HEK293T (cell line): ENCODE data around the gene TPP2.

Experiments
- CTCF ChIA-PET: fragments of 350-600 bp; formaldehyde crosslinking; extraction: SDS; loops from one replicate; lab custom pipeline; 2021; ENCODE audit warnings: antibody characterized with exemption, inconsistent platforms; lab: Yijun Ruan, JAX
- POLR2A ChIA-PET: fragments of 350-600 bp; formaldehyde crosslinking; extraction: SDS; loops from one replicate; lab custom pipeline; 2020; ENCODE audit warnings: antibody characterized with exemption, inconsistent platforms; lab: Yijun Ruan, JAX
- DNase-seq: peaks from one replicate; pipeline ENCODE4 v3.0.0; 2012; ENCODE audit warnings: mixed read lengths; ENCODE audit errors: extremely low spot score
- ARNT ChIP-seq: fragments of 450-650 bp; IDR thresholded peaks from 2 replicates; pipeline ENCODE4 v1.6.1; 2017; ENCODE audit warnings: mild to moderate bottlenecking
- BHLHE40 ChIP-seq: fragments of 450-650 bp; IDR thresholded peaks from 2 replicates; pipeline ENCODE4 v1.6.1; 2016; ENCODE audit warnings: mild to moderate bottlenecking, moderate library complexity, borderline replicate concordance
- CTBP1 ChIP-seq: fragments of 450-650 bp; IDR thresholded peaks from 2 replicates; pipeline ENCODE4 v1.6.1; 2016; ENCODE audit warnings: borderline replicate concordance
- ELF4 ChIP-seq: fragments of 450-650 bp; IDR thresholded peaks from 2 replicates; pipeline ENCODE4 v1.6.1; 2017; ENCODE audit warnings: antibody characterized with exemption
- FOXA1 ChIP-seq: fragments of 450-650 bp; IDR thresholded peaks from 2 replicates; pipeline ENCODE4 v1.6.1; 2016; ENCODE audit warnings: mild to moderate bottlenecking
- FOXK2 ChIP-seq: fragments of 450-650 bp; IDR thresholded peaks from 2 replicates; pipeline ENCODE4 v1.6.1; 2016; ENCODE audit warnings: mild to moderate bottlenecking
- FOXM1 ChIP-seq: fragments of 450-650 bp; IDR thresholded peaks from 2 replicates; pipeline ENCODE4 v1.6.1; 2017; ENCODE audit warnings: mild to moderate bottlenecking, borderline replicate concordance
- HDGF ChIP-seq: fragments of 450-650 bp; IDR thresholded peaks from 2 replicates; pipeline ENCODE4 v1.6.1; 2017; ENCODE audit warnings: antibody characterized with exemption, borderline replicate concordance
- L3MBTL2 ChIP-seq: fragments of 450-650 bp; conservative IDR thresholded peaks from 2 replicates; pipeline ENCODE4 v1.6.1; 2016; ENCODE audit warnings: mild to moderate bottlenecking
- LEF1 ChIP-seq: fragments of 450-650 bp; IDR thresholded peaks from 2 replicates; pipeline ENCODE4 v1.6.1; 2017; ENCODE audit warnings: mild to moderate bottlenecking, borderline replicate concordance
- NFRKB ChIP-seq: fragments of 450-650 bp; IDR thresholded peaks from 2 replicates; pipeline ENCODE4 v1.6.1; 2016; ENCODE audit warnings: mild to moderate bottlenecking, moderate library complexity
- SP1 ChIP-seq: fragments of 450-650 bp; IDR thresholded peaks from 2 replicates; pipeline ENCODE4 v1.6.1; 2017
- SUZ12 ChIP-seq: fragments of 450-650 bp; IDR thresholded peaks from 2 replicates; pipeline ENCODE4 v1.6.1; 2016; ENCODE audit warnings: mild to moderate bottlenecking
- TARDBP ChIP-seq: fragments of 450-650 bp; IDR thresholded peaks from 2 replicates; pipeline ENCODE4 v1.6.1; 2016
- ZNF384 ChIP-seq: fragments of 450-650 bp; IDR thresholded peaks from 2 replicates; pipeline ENCODE4 v1.6.1; 2016
- TF ChIP-seq, protein P1 (sequence below): fragments of 450-650 bp; IDR thresholded peaks from 2 replicates; pipeline ENCODE4 v1.6.1; 2016

Gene TPP2

DNA sequence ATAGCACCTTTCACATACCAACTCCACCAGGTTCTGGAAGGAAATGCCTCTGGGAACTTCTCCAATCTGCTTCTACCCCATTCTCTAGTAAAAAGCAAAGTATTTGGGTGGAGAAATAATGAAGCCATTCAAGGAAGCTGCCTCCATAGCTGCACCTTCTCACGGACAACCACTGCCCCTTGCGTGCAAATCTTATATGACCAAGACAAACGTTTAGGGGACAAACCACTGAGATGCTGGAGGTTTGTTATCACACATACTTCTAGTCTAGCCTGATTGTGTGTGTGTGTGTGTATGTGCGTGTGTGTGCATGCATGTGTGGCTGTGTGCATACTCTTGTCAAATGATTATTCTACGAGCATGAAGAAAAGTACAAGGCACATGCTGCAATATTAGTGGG lies 104.5 kb downstream of the TPP2 start:
- no peak for TF ChIP-seq FOXM1
- no peak for TF ChIP-seq SP1
- no peak for TF ChIP-seq BHLHE40
- no peak for TF ChIP-seq LEF1
- TF ChIP-seq L3MBTL2: no peak
- TF ChIP-seq HDGF: no peak
- TF ChIP-seq NFRKB: no peak
- no peak for TF ChIP-seq SUZ12
- TF ChIP-seq FOXA1: no peak
- no peak for TF ChIP-seq ELF4
- TF ChIP-seq, protein P1, sequence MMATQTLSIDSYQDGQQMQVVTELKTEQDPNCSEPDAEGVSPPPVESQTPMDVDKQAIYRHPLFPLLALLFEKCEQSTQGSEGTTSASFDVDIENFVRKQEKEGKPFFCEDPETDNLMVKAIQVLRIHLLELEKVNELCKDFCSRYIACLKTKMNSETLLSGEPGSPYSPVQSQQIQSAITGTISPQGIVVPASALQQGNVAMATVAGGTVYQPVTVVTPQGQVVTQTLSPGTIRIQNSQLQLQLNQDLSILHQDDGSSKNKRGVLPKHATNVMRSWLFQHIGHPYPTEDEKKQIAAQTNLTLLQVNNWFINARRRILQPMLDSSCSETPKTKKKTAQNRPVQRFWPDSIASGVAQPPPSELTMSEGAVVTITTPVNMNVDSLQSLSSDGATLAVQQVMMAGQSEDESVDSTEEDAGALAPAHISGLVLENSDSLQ: no peak
- TF ChIP-seq TARDBP: no peak
- no peak for TF ChIP-seq ARNT
- TF ChIP-seq CTBP1: no peak
- ChIA-PET CTCF (interaction anchor here (0.6 kb wide), 1 partner anchor 12 kb away, joined by 3 read pairs; no protein-coding TSS in a partner anchor), POLR2A (no interaction called here)
- no peak for DNase-seq

DNA sequence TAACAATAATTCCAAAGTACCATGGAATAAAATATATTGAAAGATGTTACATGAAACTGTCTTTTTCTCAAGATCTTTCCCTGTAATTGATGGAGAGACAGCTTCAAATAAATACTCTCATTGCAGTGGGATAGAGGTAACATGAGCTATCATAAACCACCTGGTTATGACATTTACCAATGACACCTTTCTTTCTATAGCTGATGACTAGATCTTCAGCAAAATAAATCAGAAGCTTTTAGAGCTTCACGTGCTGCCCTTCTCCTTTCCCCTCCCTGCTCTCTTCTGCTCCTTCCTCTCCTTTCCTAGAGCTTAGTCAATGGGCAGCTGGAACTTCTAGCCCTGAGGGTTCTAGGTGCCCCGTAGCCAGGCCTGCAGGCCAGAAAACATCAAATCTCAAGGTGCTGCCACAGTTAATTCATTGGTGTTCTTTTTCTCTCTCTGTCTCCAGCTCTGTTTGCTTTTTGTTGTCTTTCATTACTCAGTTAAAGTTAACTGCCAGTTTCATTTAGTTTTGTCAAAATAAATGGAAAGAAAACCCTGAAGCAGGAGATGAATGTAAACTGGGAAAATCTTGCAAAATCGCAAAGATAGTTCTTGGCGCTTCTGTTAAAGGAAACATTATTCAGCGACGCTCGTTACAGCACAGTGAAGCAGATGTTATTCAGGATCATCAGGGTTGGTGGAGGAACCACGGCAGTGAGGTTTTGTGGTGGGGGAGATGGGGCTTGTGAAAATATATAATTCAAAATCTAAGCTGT lies 106.4 kb downstream of the TPP2 start:
- no peak for TF ChIP-seq FOXM1
- CTCF ChIA-PET: interaction anchor here (0.6 kb wide), 1 partner anchor 53 kb away, joined by 3 read pairs; no protein-coding TSS in a partner anchor
- DNase-seq: no peak
- POLR2A ChIA-PET: interaction anchor here (1.3 kb wide), 1 partner anchor 70 kb away, joined by 3 read pairs; the partner anchor contains the start of gene TEX30

DNA sequence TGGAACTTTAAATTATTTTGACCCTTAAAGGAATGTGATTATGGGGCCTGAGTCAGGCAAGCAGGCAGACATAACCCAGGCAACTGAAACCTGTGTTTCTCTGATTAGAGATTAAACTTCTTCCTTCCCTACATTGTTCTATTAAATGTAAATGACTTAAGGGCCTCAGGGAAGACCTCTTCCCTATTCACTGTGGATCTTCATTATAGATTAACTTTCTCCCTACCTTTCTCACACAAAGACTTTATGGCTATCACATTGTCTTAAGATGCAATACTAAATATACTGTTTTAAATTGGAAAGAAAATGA lies 106.9 kb downstream of the TPP2 start:
- TF ChIP-seq ARNT: no peak
- ChIA-PET CTCF (interaction anchor here (0.6 kb wide), 1 partner anchor 53 kb away, joined by 3 read pairs; no protein-coding TSS in a partner anchor), POLR2A (interaction anchor here (1.3 kb wide), 1 partner anchor 70 kb away, joined by 3 read pairs; the partner anchor contains the start of gene TEX30)

DNA sequence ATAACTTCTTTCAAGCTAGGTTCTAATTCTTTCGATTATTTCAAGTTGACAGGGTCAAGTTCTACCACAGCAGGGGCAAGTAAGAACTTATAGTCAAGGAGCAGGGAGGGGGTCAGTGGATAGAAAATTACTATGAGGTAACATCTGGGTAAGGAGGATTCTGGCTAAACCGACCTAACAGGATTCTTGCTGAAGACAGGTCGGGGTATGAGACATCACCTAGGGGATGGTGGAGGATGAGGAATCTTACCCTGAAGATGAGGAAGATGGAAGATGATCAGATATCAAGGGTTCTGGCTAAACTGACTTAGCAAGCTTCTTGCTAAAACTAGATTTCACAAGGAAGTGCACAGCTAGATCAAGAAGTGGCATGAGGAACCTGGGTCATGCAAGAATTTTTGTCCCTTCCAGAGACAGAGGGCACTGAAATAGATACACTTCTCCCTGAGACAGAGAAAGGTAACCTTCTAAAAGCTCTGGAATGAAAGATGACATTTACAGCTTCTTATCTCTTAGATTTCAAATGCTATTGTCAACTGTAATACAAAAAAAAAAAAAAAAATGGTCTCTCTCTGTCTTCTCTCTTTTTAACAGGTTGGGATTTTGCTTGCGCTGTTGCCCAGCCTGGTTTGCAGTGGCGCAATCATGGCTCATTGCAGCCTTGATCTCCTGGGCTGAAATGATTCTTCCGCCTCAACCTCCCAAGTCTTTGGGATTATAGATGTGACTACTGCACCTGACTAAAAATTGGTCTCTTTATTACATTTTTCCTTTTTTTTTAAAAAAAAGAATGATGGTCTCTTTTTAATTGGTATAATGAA lies 107.7 kb downstream of the TPP2 start:
- TF ChIP-seq FOXM1 (no peak), SUZ12 (no peak)
- DNase-seq: no peak
- POLR2A ChIA-PET: no interaction called here
- CTCF ChIA-PET: no interaction called here

More for the DNA sequence above, 106.9 kb downstream of the TPP2 start:
- DNase-seq: no peak

DNA sequence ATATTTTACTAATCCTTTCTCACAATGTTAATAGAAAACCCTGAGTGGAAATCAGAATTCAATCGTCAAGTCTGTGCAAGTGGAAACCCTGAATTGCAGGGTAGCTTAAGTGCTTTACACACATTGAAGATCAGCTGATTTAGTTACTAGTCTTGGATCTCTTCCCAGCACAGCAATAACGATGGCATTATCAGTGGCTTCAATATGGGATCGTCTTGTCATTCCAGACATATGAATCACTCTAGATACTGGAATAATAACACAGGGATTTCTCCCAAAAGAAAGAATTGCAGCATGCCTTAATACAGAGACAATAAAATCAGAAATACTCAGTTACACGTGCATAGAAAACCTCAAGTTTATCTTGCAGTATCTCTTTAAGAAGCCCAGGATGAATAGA lies 110.7 kb downstream of the TPP2 start:
- CTCF ChIA-PET: no interaction called here
- TF ChIP-seq ELF4: no peak
- TF ChIP-seq CTBP1: no peak
- no peak for TF ChIP-seq BHLHE40
- no peak for TF ChIP-seq SUZ12
- no peak for TF ChIP-seq ZNF384
- no peak for TF ChIP-seq TARDBP
- DNase-seq: no peak
- POLR2A ChIA-PET: no interaction called here

DNA sequence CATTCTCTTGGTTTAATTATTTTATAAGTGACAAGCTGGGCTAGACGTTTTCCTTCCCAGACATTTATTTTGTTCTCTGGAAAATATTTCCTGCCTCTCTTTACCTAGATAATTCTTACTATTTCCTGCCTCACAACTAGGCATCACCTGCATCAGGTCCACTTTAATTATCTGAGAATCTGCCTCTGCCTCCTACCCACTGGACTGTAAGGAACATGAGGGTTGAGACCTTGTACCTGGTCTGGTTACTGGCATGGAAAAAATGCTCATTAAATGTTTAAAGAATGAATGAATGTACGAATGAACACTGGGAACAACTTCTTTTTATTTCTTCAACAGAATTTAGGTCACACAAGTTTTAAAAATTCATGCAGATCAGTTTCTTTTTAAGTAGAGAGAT lies 111.4 kb downstream of the TPP2 start:
- ChIA-PET POLR2A (no interaction called here), CTCF (no interaction called here)
- TF ChIP-seq NFRKB (no peak), FOXK2 (no peak), ZNF384 (no peak), SP1 (no peak), FOXM1 (no peak), TARDBP (no peak), L3MBTL2 (no peak), ARNT (no peak), SUZ12 (no peak)
- TF ChIP-seq, protein P1: no peak
- DNase-seq: no peak

DNA sequence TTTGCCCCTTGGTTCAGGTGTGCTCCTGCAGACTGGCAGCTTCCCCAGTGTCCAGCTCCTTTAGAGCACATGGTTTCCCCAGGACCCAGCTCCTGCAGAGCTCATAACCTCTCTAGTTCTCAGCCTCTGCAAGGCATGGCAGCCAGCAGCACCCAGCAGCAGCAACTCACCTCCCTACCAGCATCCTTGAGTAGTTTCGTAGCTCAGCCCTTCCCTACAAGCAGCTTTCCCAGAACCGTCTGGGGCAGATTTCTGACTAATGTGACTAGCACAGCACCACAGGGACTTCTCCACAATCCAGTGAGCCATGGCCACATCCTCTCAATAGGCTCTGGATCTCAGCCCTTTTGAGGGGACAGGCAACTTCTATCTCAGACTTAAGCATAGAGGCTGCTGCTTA lies 112.2 kb downstream of the TPP2 start:
- CTCF ChIA-PET: no interaction called here
- no peak for DNase-seq
- POLR2A ChIA-PET: no interaction called here
- TF ChIP-seq, protein P1: no peak
- TF ChIP-seq L3MBTL2 (no peak), ELF4 (no peak), ARNT (no peak), LEF1 (no peak), HDGF (no peak), NFRKB (no peak), FOXA1 (no peak), CTBP1 (no peak), FOXK2 (no peak), TARDBP (no peak)
